ENCODE data around the gene DNAJB6.

Gene DNAJB6

DNA sequence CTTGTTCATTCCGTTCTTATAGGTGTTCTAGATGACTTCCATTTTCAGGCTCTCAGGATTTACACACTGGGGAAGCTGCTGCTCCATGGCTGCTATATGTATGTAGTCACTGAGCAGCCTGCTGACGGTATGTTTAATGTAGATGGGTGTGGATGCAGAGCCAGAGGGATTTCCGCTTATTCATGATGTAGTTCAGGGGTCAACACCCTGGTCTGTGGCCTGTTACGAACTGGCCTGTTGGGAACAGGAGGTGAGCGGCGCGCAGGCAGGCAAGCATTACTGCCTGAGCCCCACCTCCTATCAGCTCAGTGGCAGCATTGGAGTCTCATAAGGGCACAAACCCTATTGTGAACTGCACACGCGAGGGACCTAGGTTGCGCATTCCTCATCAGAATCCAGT is 33.9 kb downstream of the DNAJB6 start:
- peak; percentile 6 for DNase-seq

DNA sequence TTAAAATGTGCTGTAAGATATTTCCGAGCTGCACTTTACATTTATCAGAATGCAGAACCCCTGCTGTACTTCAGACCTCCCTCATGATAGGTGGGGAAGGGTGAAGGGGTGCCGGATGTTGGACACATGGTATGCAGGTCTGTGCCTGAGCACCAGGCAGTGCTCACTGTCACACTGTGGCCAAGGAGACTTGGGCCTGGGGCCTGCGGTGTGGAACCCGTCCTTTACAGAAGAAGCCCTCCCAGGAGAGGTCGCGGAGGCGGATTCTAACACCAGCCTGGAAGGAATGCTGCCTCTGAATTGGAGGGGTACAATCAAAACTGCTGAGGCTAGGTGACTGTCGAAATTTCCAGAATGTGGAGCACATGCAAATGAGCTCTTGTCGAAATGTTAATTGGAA is 34.5 kb downstream of the DNAJB6 start:
- peak; percentile 12 for DNase-seq

DNA sequence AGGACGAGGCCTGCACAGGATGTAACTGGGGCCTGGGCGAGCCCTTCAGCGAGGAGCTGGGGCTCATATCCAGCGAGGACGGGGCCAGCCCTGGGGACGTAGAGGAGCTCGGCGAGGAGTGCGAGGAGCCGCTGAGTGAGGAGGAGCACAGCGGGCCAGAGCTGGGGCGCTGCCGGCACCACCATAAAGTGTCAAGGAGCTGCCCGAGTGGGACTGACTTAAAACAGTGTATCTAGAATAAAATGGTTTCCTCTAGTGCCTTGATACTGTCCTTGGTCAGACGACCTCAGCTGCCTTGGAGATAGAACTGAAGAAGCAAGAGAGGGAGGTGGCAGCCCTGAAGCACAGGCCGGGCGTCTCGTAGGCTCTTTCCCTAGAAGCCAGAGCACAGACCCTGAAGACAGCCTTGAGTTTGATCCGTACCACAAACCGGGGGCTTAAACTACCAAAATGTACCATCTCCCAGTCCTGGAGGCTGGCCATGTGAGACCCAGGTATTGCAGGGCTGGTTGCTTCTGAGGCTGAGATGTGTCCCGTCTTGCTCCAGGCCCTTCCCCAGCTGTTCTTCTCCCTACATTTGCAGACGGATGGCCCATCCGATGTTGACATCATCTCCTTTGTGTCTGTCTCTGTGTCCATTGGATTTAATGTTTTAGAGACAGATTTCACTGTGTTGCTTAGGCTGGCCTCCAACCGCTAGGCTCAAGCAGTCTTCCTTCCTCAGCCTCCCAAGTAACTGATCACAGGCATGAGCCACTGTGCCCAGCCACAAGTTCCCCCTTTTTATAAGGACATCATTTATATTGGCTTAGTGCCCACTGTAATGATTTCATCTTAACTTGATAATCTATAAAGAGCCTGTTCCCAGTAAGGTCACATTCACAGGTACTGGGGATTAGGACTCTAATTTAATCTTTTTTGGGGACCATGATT is 35.8 kb downstream of the DNAJB6 start:
- peak; percentile 16 for DNase-seq

DNA sequence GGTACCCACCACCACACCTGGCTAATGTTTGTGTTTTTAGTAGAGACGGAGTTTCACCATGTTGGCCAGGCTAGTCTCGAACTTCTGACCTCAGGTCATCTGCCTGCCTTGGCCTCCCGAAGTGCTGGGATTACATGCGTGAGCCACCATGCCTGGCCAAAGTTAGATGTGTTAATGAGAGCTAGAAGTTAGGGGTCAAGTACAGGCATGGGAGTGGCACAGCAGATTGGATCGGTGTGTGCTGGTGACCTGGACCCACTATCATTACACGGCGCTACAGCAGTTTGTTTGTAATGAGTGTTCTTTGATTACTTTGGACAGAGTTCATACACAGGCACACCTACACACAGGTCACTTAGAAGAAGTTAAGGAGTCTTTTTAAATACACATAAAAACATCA is 36.7 kb downstream of the DNAJB6 start:
- peak; percentile 1 for DNase-seq

DNA sequence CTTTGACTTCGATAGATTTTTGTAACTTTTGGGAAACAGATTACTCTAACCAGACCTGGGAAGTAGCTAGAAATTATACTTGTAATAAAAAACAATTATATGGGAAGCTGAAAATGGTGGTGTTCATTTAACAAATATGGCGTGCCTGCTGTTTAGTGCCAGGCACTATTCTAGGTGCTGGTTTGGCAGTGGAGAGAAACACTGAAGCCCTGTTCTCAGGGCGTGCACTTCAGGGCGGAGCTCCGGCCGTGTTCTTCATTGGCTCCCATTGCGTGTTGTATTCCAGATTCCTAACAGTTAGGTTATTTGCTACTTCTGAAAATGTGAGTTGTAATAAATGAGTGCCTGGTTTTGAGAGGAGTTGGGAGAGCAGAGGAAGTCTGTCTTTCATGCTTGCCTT is 38.6 kb downstream of the DNAJB6 start:
- DNase-seq, result no peak

DNA sequence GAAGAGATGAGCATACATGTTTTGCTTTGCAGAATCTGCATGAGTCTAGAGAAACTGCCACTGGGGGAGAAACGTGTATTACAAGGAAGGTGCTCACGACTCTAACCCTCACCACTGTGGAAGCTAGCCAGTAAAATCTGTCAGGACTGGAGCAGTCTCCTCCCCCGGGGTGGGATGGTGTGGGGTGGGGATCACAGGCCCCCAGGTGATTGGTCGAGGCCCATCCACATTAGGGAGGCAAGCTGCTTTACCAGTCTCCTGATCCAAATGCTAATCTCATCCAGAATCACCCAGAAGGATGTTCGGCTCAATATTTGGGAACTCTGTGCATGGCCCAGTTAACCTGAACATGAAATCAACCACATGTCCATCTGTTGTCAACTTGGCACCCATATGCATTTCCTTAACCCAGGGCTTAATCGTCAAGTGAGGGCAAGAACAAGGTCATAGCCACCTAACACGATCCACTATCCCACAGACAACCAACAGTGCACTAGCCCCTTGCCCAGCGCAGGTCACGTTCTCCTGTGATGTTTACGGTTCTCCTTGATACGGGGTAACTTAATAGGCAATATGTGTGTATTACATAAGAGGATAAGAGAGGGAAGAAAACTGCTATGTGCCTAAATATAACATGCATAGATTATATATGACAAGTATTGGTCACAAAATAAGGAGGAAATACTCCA is 40.8 kb downstream of the DNAJB6 start:
- no peak for DNase-seq

DNA sequence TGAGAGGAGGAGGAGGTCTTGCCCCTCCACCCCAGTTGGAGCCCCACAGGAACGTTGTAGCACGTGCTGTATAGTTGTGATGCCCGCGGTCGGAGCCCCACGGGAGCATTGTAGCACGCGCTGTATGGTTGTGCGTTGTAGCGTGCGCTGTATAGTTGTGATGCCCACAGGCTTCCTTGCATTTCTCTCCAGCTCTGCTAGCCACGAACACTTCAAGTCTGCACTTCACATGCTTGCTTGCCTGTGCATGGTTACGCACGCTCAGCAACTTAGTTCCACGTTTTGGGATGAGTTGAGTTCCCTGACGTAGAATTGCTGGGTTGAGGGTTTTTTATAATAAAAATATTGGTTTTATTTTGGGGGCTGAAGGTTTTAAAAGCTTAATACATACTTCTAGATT is 41.6 kb downstream of the DNAJB6 start:
- no peak for DNase-seq

DNA sequence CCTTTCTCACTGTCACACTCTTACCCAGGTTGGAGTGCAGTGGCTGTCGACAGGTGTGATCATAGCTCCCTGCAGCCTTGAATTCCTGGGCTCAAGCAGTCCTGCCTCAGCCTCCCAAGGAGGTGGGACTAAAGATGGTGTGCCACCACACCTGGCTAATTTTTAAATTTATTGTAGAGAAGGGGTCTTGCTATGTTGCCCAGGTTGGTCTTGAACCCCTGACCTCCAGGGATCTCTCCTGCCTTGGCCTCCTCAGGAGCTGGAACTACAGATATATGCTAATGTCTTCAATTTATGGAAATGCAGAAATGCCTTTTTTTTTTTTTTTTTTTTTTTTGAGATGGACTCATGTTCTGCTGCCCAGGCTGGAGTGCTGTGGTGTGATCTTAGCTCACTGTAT is 42.7 kb downstream of the DNAJB6 start:
- DNase-seq, result no peak

DNA sequence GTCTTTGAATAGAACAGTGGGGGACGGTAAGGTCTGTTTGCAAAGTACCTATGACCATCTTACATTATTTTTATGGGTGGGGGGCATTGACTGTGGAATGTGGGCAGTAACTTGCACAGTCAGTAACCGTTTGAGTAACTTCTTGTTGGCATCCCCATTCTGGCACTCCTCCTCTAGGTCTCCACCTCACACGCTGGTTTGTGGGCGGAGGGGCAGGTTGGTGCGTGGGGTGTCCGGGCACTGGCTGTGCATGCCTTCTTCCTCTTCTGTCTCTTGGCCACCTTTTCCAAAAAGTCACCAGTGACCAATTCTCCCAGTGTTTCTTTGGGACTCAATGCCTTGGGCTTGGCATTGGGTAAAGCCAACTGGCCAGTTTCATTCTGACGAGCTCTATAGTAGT is 43.6 kb downstream of the DNAJB6 start:
- no peak for DNase-seq

DNA sequence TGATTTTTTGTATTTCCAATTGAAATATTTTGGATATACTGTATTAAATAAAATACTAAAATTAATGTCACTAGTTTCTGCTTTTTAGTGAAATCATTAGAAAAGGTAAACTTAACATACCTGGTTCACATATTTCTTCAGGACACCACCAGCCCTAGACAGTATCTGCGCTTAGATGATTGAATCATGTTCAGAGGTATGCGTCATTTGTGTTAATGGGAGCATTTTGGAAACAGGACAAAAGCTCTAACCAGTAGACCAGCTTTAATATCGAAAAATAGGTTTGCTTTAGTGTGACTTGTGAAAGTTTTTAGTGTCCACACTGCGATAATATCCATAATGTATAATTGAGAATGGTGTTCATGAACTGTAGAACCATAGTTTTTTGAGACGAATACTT is 47.1 kb downstream of the DNAJB6 start:
- DNase-seq, result no peak

DNA sequence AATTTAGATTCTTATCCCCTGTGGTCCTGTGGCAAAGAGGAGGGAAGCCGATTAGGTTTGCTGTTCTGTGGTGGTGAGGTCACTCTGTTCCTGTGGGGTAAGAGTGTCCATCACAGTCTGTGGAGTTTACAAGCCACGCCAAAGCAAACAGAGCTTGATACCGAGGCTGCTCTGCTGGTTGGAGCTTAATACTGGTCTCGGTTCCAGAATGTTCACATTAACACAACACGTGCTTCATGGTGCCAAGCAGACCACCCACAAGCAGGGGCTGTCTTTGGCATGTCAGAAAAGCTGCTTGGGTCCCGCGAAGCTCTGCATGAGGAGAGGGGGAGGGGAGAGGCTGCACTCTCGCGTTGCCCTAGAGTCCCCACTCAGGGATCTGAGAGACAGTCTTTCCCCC is 47.5 kb downstream of the DNAJB6 start:
- DNase-seq, result peak; percentile 15

DNA sequence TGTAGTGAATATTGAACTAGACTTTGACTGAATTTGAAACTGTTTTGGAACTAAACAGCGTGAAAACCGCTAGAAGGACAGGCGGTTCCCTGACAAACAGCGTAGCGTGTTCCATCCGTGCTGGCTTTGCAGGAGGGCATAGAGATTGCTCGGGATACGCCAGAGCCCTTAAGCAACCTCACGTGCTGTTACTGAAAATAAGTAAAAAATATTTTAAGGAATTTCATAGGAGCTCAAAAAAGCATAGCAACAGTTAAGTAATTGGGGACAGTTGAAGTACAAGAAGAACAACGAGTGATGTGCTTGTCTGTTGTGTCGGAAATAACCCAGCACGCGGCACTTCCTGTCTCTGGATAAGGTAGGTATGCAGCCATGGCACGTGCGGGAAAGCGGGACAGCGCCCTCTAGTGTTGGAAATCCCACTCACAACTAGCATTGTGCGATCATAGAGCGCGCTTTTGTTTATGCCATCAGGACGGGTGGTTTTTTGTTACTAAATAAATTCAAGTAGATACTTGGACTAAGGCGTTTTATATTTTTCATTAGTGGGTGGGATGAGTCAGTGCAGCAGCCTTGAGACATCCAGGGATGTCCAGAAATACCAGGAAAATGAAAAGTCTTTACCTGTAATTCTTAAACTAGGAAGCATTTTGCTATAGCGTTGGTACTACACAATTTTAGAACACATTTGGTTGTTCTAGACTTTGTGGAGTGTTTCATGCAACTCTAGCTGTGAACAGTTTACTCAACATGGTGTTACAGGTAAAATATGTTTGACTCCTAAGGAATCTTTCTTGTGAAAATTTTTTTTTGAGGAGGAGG is 50.4 kb downstream of the DNAJB6 start:
- peak; percentile 79 for DNase-seq

DNA sequence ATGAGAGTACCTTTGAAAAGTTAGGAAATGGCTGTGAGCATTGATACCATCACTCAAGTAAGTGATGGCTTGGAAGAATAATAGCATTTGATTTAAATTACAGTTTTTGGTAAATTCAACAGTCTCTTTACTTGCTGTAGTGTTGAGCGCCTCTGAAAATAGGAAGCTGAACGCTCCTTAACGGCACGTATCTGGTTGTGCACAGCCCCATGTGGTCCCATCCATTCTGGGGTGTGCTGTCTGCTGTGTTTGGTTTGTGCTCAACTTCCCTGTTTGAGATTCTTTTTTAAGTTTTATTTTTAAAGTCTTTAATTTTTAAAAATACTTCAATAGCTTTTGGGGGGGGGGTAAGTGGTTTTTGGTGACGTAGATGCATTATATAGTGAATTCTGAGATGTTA is 51.5 kb downstream of the DNAJB6 start:
- DNase-seq, result peak; percentile 5

DNA sequence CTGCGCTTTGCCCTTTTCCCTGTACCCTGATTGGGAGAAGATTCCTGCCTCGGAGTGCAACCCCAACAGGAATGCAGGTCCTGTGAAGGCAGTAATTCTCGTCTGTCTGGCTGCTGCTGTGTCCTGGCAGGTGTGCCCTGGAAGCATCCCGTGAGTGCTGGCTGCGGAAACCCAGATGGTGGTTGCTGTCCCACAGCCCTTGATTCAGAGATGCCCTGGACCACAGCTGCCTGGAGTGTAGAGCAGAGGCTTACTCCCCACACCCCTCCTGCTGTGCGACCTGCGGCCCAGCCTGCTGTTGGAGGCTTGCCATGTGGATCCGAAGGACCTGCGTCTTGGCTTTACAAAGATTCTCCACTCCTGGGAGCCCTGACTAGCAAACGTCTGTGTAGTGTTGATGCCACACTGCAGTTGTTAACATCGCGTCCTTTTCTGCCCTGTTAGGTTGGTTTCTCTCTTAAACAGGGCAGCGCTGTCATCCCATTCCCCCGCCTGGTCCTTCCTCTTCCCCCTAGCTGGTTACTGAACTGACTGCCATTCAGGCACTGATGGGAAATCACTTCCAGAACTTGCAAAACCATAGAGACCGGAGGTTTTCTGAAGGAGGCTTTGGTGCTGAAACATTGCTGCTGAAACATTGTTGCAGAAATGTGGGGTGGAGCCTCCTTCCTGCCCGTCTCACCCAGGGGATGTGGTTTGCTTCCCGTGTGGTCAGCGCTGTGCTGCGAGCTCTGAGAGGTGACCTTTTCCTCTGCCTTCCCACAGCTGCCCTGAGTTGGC is 53.3 kb downstream of the DNAJB6 start:
- DNase-seq, result peak; percentile 20

DNA sequence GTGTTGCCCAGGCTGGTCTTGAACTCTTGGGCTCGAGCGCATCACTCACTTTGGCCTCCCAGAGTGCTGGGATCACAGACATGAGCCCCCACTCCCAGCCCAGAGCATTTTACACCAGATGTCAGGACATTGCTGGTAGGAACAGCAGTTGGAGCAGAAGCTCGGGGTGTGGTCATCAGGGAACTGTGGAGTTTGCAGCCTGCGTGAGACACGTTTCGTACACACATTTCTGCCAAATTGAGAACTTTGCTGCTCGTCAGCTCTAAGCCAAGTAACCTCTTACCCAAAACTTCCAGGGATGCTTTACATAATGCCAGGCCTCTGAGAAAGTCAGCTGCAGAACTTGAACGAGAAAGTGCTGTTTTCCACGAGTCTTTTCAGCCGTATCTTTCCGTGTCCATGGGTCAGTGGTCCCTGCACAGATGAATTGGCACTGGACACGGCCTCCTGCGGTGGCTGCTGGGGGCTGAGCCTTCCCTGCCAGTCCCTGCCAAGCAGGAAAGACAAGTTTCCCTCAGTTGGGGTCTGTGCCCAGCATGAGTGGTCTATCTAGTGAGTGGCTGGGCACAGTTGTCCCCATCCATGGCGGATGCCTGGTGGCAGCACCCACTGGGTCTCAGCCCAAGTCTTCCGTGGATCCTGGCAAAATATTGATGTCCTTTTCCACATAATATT is 54.4 kb downstream of the DNAJB6 start:
- DNase-seq, result peak; percentile 16

DNA sequence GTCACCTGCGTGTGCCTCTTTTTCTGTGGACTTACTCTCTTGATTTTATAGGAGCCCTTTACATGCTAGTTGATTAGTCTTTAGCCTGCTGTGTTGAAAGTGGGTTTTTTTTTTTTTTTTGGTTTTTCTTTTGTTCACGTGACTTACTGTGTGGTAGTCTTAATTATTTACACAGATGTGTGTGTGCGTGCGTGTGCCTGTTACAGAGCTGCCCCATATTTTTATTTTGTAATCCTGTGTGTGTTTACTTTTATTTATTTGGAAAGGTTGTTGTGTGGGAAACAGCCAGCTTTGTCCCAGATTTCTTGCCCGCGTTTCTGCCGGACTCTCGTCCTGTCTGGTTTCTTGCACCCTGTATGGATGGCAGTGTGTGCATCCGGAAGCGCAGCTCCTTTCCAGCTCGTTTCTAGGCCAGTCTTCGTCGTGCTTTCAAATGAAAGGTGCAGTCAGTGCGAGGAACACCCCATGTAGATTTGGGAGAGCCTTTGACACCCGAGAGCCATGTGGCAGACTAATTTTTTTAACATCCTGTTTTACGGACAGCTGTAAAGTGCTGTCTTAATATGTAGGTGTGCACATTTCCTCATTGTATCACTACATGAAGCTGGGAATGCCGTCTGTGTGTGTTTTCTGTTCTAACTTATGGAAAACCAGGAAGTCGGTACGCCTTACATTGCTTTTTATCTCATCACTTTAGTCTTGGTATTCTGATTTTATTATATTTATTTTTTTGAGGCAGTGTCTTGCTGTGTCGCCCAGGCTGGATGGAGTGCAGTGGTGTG is 55.6 kb downstream of the DNAJB6 start:
- DNase-seq, result peak; percentile 2

DNA sequence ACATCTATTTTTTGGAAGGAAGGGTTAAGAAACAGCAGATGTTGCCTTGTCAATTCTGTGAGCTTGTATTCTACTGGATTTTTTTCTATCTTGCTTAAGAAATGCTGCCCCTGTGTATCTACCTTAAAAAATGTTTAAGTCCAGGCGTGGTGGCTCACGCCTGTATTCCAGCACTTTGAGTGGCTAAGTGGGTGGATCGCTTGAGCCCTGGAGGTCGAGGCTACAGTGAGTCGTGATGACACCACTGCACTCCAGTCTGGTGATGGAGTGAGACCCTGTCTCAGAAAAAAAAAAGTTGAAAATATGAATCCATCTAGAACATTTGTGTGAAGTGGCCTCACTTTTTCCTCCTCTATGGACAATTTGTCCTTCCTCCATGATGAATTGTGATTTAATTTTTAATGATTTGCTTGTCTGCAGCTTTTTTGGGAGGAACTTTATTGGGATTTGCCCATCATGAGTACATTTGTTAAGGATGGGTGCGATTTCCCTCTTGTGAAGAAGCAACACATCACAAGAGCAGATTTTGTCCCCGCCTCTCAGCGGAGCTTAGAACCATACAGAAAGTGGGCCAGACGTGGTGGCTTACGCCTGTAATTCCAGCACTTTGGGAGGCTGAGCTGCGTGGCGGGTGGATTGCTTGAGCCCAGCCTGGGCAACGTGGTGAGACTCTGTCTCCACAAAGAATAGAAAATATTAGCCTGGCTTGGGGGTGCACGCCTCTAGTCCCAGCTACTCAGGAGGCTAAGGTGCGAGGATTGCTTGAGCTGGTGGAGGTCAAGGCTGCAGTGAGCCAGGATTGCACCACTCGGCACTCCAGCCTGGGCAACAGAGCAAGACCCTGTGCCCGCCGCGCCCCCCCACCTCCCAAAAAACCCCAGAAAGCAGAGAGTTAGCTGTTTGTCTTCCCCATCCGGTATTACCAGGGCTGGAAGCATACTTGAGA is 57.7 kb downstream of the DNAJB6 start:
- DNase-seq, result peak; percentile 8

DNA sequence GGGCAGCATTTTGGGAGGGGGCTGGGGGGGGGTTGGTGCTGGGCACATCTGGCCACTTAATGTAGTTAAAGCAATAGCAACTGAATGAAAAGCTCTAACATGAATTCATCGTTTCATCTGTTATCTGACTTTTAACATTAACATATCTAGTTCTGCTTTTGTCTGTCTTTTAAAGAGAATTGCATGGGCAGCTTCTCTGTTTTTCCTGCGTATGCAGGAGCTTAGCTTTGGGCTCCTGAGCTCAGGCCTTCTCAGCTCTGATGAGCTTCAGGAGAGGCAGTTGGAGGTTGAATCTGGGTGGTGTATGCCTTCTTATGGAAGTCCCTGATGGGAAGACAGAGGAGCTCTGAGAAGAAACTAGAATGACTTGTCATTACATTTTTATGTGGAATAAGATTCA is 58.4 kb downstream of the DNAJB6 start:
- peak; percentile 8 for DNase-seq

DNA sequence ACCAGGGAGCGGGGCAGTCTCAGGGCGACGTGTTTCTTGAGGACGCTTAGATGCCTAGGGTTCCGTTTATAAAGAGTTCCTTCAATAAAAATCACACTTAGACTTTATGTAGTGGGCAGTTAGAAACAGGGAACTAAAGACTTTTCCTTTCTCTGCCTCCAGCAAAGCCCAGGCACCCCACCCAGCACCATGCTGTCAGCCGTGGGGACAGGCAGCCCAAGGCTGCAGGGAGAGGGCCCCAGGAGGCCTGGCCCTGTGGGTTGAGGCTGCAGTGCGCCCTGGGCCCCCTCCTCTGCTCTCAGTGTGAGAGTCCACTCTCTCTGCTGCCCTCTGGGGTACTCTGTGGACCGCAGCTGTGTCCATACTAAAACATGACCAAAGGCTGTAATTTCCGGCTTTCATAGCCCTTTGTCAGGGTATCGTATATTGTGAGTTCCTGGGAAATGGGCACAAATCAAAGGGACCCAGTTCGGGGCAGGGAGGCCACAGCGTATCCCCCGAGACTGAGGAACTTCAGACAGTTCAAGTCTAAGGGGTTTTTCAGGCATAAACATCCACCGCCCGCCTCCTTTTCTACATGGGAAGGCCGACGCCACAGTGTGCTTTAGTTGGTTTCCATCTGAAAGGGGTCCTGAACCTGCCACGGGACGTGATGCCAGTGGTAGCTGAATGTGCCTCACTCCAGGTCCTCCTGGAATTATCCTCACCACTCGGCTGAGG is 59.7 kb downstream of the DNAJB6 start:
- DNase-seq, result peak; percentile 13
